Ovary (tissue), 3 donors: ENCODE measurements around the gene SORT1.

Experiments
- EP300 ChIP-seq: sonication (generic); formaldehyde crosslinking; IDR thresholded peaks from one replicate; pipeline ENCODE4 v1.6.1; 2017; ENCODE audit warnings: antibody characterized with exemption
- POLR2A ChIP-seq: fragments of 450-650 bp; IDR thresholded peaks from one replicate; pipeline ENCODE4 v1.6.1; 2017; ENCODE audit warnings: antibody characterized with exemption, mild to moderate bottlenecking, moderate library complexity
- TF ChIP-seq, protein P1 (sequence below), 3 donors: fragments of 450-650 bp in 2 of 3; fragments of 200-600 bp in 1 of 3; IDR thresholded peaks; one replicate each; pipeline versions ENCODE4 v1.5.1 to v1.8.0; 2016 to 2022; ENCODE audit warnings: antibody characterized with exemption in 3 of 3, mild to moderate bottlenecking in 1 of 3
- donor health status: DM: no; HTN: no; CAD: no.

GRCh38 chr1:109377698-109378097 lies 20.0 kb downstream of the SORT1 start:
- TF ChIP-seq POLR2A (no peak), EP300 (no peak)
- TF ChIP-seq, protein P1, sequence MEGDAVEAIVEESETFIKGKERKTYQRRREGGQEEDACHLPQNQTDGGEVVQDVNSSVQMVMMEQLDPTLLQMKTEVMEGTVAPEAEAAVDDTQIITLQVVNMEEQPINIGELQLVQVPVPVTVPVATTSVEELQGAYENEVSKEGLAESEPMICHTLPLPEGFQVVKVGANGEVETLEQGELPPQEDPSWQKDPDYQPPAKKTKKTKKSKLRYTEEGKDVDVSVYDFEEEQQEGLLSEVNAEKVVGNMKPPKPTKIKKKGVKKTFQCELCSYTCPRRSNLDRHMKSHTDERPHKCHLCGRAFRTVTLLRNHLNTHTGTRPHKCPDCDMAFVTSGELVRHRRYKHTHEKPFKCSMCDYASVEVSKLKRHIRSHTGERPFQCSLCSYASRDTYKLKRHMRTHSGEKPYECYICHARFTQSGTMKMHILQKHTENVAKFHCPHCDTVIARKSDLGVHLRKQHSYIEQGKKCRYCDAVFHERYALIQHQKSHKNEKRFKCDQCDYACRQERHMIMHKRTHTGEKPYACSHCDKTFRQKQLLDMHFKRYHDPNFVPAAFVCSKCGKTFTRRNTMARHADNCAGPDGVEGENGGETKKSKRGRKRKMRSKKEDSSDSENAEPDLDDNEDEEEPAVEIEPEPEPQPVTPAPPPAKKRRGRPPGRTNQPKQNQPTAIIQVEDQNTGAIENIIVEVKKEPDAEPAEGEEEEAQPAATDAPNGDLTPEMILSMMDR (IDR thresholded peaks at IDR 0.05), result no peak
